HepG2 (cell line): ENCODE results near the gene LAG3. TPM values are rescaled to one million over a fixed set of nuclear protein-coding genes. Genes with fewer than 3 reads are reported as not detected.

Source experiments
- AGO1 ChIP-seq: fragments of 200-400 bp; formaldehyde crosslinking; IDR thresholded peaks from 2 replicates; pipeline ENCODE4 v1.6.1; 2017; ENCODE audit warnings: mild to moderate bottlenecking, low read depth, low read length, moderate library complexity; ENCODE audit not compliant: poor library complexity, severe bottlenecking
- BCL3 ChIP-seq: sonication (generic); formaldehyde crosslinking; IDR thresholded peaks from 2 replicates; pipeline ENCODE4 v1.5.1; 2020; ENCODE audit warnings: mild to moderate bottlenecking, missing genetic modification reagents, moderate library complexity
- CBX1 ChIP-seq: IDR thresholded peaks from one replicate; pipeline ENCODE4 v1.6.1; 2016; ENCODE audit warnings: antibody characterized with exemption, low read depth
- DR1 ChIP-seq: sonication (generic); formaldehyde crosslinking; IDR thresholded peaks from 2 replicates; pipeline ENCODE4 v1.8.0; 2021; ENCODE audit warnings: mild to moderate bottlenecking, missing genetic modification reagents, inconsistent platforms
- SOX6 ChIP-seq, 2 experiments: fragments of 450-650 bp in 1 of 2; sonication (generic) in 1 of 2; formaldehyde crosslinking in 1 of 2; IDR thresholded peaks; 2 replicates each; pipeline versions ENCODE4 v1.4.0 to v1.6.1; 2017 to 2020; ENCODE audit warnings: antibody characterized with exemption in 1 of 2, mild to moderate bottlenecking in 1 of 2, missing genetic modification reagents in 1 of 2
- ZNF687 ChIP-seq: sonication (generic); formaldehyde crosslinking; IDR thresholded peaks from 2 replicates; pipeline ENCODE4 v1.5.1; 2020; ENCODE audit warnings: mild to moderate bottlenecking, missing genetic modification reagents, moderate library complexity
- ZSCAN9 ChIP-seq: IDR thresholded peaks from 2 replicates; pipeline ENCODE4 v1.6.1; 2016; ENCODE audit warnings: borderline replicate concordance
- polyA plus RNA-seq, 8 experiments: library from polyadenylated mRNA; depleted of rRNA in 3 of 8; stranded (reverse) in 7 of 8; unstranded in 1 of 8; fragments of >200 nt; fragmentation: Illumina TruSeq in 4 of 8; extraction: Trizol in 4 of 8; gene quantifications; 2 replicates each; pipeline versions ENCODE4 v1.2.1 to v1.2.3, GENCODE V29; 2011 to 2016; ENCODE audit warnings: low read depth in 4 of 8, missing spikeins in 1 of 8, mixed read lengths in 1 of 8; ENCODE audit not compliant: insufficient read depth in 1 of 8
- total RNA-seq, 5 experiments: library from RNA; depleted of rRNA; stranded (reverse); fragments of >200 nt; fragmentation: Illumina TruSeq; extraction: Trizol; gene quantifications; 2 replicates each; pipeline ENCODE4 v1.2.3, GENCODE V29; 2016; ENCODE audit warnings: low read depth in 1 of 5

LAG3 gene
- total and polyA plus RNA-seq, 2 of the 13 experiments (the other 11 are each of a cell fraction or from before 2014, with no cell fraction given) = 0.11 to 0.26 TPM

GRCh38 chr12:6819106-6820030 is 47.0 kb downstream of the LAG3 start (continued):
- TF ChIP-seq ZNF687 (CRISPR knock-in tag) (0 out of 2 replicates have a peak, but pooled peaks have one; percentile 21), ZSCAN9 (CRISPR knock-in tag) (no peak), CBX1 (no peak), SOX6 (IDR thresholded peaks at IDR 0.05) (no peak), SOX6 (CRISPR knock-in tag; IDR thresholded peaks at IDR 0.05) (no peak), BCL3 (CRISPR knock-in tag) (peak; percentile 34; the same call in 1 of the 2 replicates), AGO1 (peak; percentile 70), DR1 (CRISPR knock-in tag) (0 out of 2 replicates have a peak, but pooled peaks have one; percentile 25)
- TF ChIP-seq, all 625 proteins: peak for 4
